Stimulated activated CD4-positive, alpha-beta T cell treated with anti-CD3 and anti-CD28 coated beads, Interleukin-2, amount 100 ng/mL, for 48 hours (primary cell): ENCODE results near the gene POLDIP3.
"Not testable (repeated sequence)": the region's sequence is repeated elsewhere in the genome, so short reads cannot be mapped to it uniquely, and the experiment has no call there.

Source experiments
- DNase-seq, 2 donors: peaks; one replicate each; pipeline ENCODE4 v3.0.0-alpha.2; 2020

Gene POLDIP3

GRCh38 chr22:42549331-42550060, 65.2 kb downstream of the POLDIP3 start:
- DNase-seq, result no peak

DNA sequence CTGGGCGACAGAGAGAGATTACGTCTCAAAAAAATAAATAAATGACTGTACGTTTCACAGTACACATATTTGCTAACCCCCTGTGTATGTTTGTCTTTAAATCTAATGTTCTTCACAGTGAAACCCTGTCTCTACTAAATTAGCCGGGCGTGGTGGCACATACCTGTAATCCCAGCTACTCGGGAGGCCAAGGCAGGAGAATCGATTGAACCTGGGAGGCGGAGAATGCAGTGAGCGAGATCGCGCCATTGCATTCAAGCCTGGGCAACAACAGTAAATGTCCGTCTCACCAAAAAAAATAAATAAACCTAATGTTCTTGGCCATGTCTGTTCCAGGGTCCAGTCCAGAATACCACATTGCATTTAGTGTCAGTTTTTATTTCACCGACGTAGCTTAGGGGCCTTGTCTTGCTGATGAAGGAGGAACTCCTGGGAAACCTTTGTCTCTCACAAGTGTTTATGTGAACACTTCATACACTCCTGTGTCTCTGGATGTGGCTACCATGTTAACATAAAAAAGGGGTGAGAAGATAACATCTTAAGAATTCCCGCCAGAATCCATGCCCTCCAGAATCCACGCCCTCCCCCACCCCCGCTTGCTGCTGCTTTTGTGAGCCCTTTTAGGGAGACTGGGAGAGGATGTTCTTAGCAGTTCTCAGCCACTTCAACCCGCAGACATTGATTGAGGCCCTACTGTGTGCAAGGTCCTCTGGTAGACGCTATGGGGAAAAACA, 65.9 kb downstream of the POLDIP3 start:
- DNase-seq, result no peak

DNA sequence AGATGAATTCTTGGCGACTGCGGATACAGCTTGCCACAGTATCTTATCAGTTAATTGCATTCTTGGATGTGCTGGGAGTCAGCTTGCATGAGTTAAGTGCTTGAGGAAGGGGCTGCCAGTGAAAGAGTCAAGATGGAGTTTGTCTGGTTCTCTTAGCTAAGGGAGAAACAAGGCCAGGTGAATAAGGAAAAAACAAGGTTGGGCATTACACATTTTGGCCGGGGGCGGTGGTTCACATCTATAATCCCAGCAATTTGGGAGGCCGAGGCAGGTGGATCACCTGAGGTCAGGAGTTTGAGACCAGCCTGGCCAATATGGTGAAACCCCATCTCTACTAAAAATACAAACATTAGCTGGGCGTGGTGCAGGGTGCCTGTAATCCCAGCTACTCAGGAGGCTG, 66.6 kb downstream of the POLDIP3 start:
- not testable (repeated sequence) for DNase-seq

- DNase-seq, result no peak
Observed at GRCh38 chr22:42547562-42547961, 67.1 kb downstream of the POLDIP3 start.

DNA sequence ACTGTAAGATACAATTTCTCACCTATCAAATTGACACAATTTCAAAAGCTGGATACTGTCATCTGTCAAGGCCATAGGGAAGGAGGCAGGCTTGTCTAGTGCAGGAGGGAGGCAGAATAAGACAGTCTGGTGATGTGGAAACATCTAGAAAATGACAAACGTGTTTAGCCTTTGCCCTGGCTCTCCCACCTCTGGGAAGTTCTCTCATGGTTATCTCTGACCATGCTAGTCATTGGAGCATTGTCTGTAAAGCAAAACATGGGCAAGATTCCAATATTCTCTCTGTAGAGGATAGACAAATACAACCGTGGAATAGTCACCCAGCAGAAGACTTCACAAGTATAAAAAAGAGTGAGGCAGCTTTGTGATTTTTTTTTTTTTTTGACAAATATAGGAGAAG, 70.0 kb downstream of the POLDIP3 start:
- DNase-seq, result no peak

DNA sequence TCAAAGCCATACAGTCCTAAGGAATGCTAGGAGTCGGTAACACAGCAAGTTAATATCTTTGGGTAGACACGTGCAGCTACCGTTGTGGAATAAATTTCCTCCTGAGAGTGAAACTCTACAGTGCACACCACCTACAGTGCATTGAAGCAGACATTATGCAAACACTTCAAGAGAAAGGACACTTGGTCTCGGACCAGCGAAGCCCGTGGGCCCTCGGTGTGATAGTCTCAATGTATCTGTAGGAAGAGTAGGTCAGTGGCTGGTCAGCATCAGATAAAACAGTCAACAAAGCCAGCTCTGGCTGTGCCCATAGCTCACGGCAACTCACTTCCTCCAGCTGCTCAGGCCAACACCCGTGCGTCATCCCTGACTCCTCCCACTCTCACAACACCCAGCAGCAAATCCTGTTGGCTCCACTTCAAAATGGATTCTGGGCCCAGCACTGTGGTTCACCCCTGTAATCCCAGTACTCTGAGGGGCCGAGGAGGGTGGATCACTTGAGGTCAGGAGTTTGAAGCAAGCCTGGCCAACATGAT, 75.4 kb downstream of the POLDIP3 start:
- not testable (repeated sequence) for DNase-seq

GRCh38 chr22:42537199-42537831, 77.4 kb downstream of the POLDIP3 start:
- DNase-seq, result not testable (repeated sequence)

GRCh38 chr22:42536634-42537033, 78.0 kb downstream of the POLDIP3 start:
- not testable (repeated sequence) for DNase-seq

DNA sequence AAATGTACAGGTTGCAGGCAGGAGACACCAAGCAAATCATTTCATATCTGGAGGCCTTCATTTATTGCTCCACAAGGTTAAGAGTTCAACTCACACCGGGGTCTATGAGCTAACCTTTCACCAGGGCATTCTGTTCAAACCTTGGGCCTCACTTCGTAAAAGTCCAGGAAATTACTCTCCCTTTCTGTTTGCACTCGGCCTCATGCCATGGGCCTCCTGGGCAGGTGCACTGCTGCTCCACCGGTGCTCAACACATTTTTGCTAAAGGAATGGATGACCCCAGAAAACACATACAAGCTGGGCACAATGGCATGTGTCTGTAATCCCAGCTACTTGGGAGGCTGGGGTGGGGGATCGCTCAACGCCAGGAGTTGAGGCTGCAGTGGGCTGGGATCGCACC, 78.5 kb downstream of the POLDIP3 start:
- no peak for DNase-seq

DNA sequence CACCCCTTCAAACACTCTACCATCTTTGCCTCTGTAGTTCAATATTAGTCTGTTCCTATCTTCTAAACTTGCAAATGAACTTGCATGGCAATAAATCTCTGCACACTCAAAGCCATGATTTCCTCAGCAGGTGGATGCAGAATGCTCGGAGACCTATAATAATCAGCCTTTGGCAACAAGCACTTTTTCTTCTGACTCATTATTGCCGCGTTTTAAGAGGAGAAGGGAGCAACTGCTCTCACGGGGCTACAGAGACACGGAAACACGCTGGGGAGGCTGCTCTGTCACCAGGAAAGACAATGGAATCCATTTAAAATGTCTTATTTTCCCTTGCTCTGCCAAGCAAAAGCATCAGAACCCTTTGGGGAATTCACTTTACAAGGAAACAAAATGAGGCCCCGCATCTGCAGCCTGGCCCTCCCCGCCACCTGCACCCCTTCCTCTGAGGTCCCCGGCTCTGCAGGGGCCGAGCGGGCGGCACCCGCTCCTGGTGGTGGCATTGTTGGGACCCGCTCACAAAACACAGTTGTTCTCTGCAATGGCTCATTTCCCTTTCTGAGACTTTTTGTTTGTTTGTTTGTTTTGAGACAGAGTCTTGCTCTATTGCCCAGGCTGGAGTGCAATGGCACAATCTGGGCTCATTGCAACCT, 79.5 kb downstream of the POLDIP3 start:
- not testable (repeated sequence) for DNase-seq
